ENCODE data around the gene MCTP2.

MCTP2 gene

GRCh38 chr15:94306700-94307650 lies 75.6 kb downstream of the MCTP2 start:
- no peak for DNase-seq

- DNase-seq, result no peak
Measured at GRCh38 chr15:94312946-94313345, 81.6 kb downstream of the MCTP2 start.

GRCh38 chr15:94314639-94315038 lies 83.3 kb downstream of the MCTP2 start:
- no peak for DNase-seq

GRCh38 chr15:94317211-94317610 lies 85.8 kb downstream of the MCTP2 start:
- no peak for DNase-seq

- DNase-seq, result no peak
Measured at GRCh38 chr15:94322141-94322540, 90.8 kb downstream of the MCTP2 start.

GRCh38 chr15:94323076-94323475 lies 91.7 kb downstream of the MCTP2 start:
- DNase-seq, result no peak

- peak; percentile 53 for DNase-seq
Measured at GRCh38 chr15:94324117-94324826, 92.9 kb downstream of the MCTP2 start.

GRCh38 chr15:94324835-94325767 lies 93.7 kb downstream of the MCTP2 start:
- no peak for DNase-seq

- DNase-seq, result peak; percentile 24
Measured at GRCh38 chr15:94327356-94327936, 96.1 kb downstream of the MCTP2 start.

- DNase-seq, result no peak
Measured at GRCh38 chr15:94331731-94332130, 100.4 kb downstream of the MCTP2 start.

- DNase-seq, result no peak
Measured at GRCh38 chr15:94335616-94336015, 104.3 kb downstream of the MCTP2 start.

GRCh38 chr15:94336817-94337467 lies 105.6 kb downstream of the MCTP2 start:
- no peak for DNase-seq

- no peak for DNase-seq
Measured at GRCh38 chr15:94338243-94338846, 107.0 kb downstream of the MCTP2 start.

GRCh38 chr15:94346282-94346681 lies 114.9 kb downstream of the MCTP2 start:
- peak; percentile 44 for DNase-seq

- DNase-seq, result no peak
Measured at GRCh38 chr15:94348084-94348483, 116.7 kb downstream of the MCTP2 start.

GRCh38 chr15:94351031-94351535 lies 119.7 kb downstream of the MCTP2 start:
- no peak for DNase-seq

GRCh38 chr15:94352636-94353487 lies 121.5 kb downstream of the MCTP2 start:
- no peak for DNase-seq

GRCh38 chr15:94353488-94353820 lies 122.1 kb downstream of the MCTP2 start:
- DNase-seq, result no peak

- DNase-seq, result no peak
Measured at GRCh38 chr15:94354655-94355054, 123.3 kb downstream of the MCTP2 start.

GRCh38 chr15:94359716-94360115 lies 128.4 kb downstream of the MCTP2 start:
- DNase-seq, result no peak

All from NCI-H1092 treated with DMSO at 0.1 percent for 48 hours (cell line).